Dendritic cell treated with granulocyte-macrophage colony-stimulating factor and Interleukin-4, amounts not matched to agents 40 ng/mL and 50 ng/mL, for 4 days (primary cell): ENCODE results near the gene CA10.

ENCODE experiments used
- H3K27ac Mint-ChIP-seq: one replicate; pipeline ENCODE4 v1.8.0; 2022; ENCODE audit warnings: mild to moderate bottlenecking, mixed read lengths
- H3K27me3 Mint-ChIP-seq: one replicate; pipeline ENCODE4 v1.8.0; 2022; ENCODE audit warnings: mild to moderate bottlenecking, mixed read lengths
- H3K36me3 Mint-ChIP-seq: one replicate; pipeline ENCODE4 v1.8.0; 2022; ENCODE audit warnings: low read depth, mixed read lengths
- H3K4me1 Mint-ChIP-seq: one replicate; pipeline ENCODE4 v1.8.0; 2022; ENCODE audit warnings: low read depth, mixed read lengths
- H3K4me3 Mint-ChIP-seq: one replicate; pipeline ENCODE4 v1.8.0; 2022; ENCODE audit warnings: mild to moderate bottlenecking, moderate library complexity, mixed read lengths
- H3K9me3 Mint-ChIP-seq: one replicate; pipeline ENCODE4 v1.8.0; 2022; ENCODE audit warnings: mixed read lengths
- intact Hi-C: fragments of 100-400 bp; cut with micrococcal nuclease; formaldehyde crosslinking; loops from one replicate; pipeline ENCODE4 v1.15.0; 2022

CA10 gene

DNA sequence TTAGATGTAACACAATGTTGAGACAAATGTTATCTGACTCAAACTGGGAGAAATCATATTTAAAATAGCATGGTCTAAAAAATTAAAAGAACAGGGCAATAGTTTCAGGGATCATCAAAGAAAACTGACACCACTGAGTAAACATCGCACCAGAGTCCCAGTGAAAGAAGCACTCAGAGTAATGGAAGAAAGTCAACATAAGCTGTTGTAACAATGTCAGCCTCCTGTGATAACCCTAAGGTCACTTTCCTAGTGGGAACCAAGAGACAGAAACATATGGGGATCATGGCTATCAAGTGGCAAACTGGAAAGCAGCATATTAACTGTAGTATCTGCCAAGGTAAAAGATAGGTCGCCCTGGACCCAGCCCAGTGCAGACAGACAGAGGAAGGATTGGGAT, 160.8 kb downstream of the CA10 start:
- no peak overlapping the region for H3K4me3 Mint-ChIP-seq
- intact Hi-C loops: no loop called here
- no peaks in the 10 kb centered on the region for H3K9me3 Mint-ChIP-seq
- no peaks in the 10 kb centered on the region for H3K4me1 Mint-ChIP-seq
- H3K36me3 Mint-ChIP-seq: no peaks in the 10 kb centered on the region
- H3K27ac Mint-ChIP-seq: no peak overlapping the region
- H3K27me3 Mint-ChIP-seq: no peaks in the 10 kb centered on the region

DNA sequence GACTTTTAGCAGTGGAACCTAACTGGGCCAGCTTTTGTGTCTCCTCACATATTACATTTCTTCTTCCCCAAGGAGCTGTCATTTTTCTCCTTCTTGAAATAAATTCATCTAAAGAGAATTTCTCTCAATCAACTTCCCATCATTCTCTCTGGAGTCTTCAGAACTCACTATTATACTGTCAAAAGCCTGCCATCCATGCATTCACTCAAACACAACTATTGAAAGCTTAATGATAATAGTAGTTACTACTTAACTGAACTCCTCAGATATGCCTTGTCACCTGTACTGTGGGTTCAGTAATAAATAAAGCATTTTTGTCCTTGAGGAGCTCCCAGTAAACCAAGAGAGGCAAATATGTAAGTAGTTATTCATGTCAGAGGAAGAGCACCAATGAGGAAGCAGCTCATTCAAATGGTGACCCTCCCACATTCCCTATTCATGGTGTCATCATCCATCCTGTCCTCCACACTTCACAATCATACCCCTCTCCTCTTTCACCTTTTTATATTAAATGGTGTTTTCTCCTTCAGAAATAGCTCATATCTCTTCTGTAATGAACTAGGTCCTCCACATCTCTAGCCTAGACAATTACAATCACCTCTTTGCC, 162.6 kb downstream of the CA10 start:
- intact Hi-C loops: no loop called here
- Mint-ChIP-seq H3K36me3 (no peaks in the 10 kb centered on the region), H3K27ac (no peak overlapping the region), H3K9me3 (no peaks in the 10 kb centered on the region), H3K27me3 (no peaks in the 10 kb centered on the region), H3K4me3 (no peak overlapping the region), H3K4me1 (no peaks in the 10 kb centered on the region)

DNA sequence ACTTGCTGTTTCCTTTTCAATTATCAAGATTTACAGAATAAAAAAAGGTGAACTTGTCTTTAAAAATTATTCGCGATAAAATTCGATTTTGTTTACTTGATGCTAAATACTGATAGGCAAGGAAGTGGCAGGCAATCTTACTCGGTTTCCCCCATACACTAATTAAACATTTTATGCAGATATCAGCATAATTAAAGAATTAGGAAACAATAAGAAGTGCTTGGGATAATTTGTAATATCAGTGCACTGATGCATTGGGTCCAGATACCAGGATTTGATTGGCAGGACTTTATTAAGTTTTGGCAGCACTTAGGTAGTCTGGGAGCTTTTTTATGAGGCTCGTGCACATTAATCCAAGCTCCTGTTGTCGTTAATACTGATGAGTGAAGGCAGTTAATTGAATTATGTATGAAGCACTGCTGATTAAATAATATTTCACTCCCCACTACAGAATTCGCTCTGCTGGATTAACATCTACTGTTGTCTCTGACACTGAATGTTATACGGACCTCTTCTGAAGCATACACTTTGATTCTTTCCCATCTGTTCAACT, 165.6 kb downstream of the CA10 start:
- intact Hi-C loops: no loop called here
- no peaks in the 10 kb centered on the region for H3K4me1 Mint-ChIP-seq
- no peak overlapping the region for H3K27ac Mint-ChIP-seq
- H3K27me3 Mint-ChIP-seq: no peaks in the 10 kb centered on the region
- no peak overlapping the region for H3K4me3 Mint-ChIP-seq
- no peaks in the 10 kb centered on the region for H3K36me3 Mint-ChIP-seq
- H3K9me3 Mint-ChIP-seq: no peaks in the 10 kb centered on the region

DNA sequence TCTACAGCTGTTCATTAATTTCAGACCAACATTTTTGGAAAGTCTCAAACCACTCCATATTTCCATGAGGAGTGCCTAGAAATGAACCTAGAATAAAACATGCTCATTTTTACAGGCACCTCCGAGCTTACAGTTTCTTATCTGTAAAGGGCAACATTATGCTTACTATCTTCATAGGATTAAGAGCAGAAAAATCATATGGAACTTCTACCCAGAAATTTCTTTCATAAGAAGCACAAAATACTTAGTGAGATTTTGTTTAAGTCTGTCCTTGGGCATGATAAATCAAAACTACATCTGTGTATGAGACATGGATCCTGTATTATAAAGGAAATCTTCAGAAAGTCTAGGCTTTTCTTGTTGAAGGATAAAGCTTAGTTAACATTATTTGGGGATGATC, 187.4 kb downstream of the CA10 start:
- intact Hi-C loops: no loop called here
- no peak overlapping the region for H3K4me3 Mint-ChIP-seq
- no peak overlapping the region for H3K27ac Mint-ChIP-seq
- H3K27me3 Mint-ChIP-seq: no peaks in the 10 kb centered on the region
- H3K4me1 Mint-ChIP-seq: no peaks in the 10 kb centered on the region
- no peaks in the 10 kb centered on the region for H3K36me3 Mint-ChIP-seq
- no peaks in the 10 kb centered on the region for H3K9me3 Mint-ChIP-seq

DNA sequence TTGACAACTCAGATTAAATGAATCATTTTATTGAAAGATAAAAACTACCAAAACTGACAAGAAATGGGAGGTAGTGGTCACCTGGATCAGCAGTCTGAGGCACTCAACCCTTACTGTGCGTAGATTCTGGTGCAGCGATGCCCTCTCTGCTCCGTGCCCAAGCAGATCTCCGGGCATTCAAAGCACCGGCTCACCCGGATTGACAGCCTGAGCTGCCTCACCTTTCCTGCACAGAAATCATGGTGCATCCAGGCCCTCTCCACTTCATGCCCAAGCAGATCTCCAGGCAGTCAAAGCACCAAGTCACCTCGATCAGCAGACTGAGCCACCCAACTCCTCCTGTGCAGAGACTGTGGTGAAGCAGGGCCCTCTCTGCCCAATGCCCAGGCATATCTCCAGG, 196.8 kb downstream of the CA10 start:
- no peak overlapping the region for H3K4me3 Mint-ChIP-seq
- no peaks in the 10 kb centered on the region for H3K36me3 Mint-ChIP-seq
- no peak overlapping the region for H3K27ac Mint-ChIP-seq
- H3K27me3 Mint-ChIP-seq: no peaks in the 10 kb centered on the region
- intact Hi-C loops: no loop called here
- no peaks in the 10 kb centered on the region for H3K4me1 Mint-ChIP-seq
- peaks cover 48% of the 10 kb centered on the region for H3K9me3 Mint-ChIP-seq

DNA sequence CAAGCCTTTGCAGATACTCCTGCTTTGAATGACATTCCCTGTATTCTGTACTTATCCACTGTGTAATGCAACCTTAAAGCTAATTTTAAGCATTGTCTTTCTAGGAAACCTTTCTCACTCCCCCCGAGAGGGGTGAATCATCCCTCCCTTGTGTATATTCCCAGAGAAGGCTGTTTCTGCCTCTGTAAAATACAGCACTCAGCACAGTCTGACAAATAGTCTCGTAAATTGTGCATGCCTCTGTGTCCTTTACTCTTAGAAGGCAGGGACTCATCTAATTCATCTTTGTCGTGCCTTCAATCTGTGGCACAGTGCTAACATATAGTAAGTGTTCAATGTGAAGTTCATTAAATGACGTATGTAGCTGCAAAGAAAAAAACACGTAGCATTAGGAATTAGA, 200.7 kb downstream of the CA10 start:
- Mint-ChIP-seq H3K27ac (no peak overlapping the region), H3K27me3 (no peaks in the 10 kb centered on the region), H3K9me3 (peaks cover 30% of the 10 kb centered on the region), H3K4me1 (no peaks in the 10 kb centered on the region), H3K4me3 (no peak overlapping the region), H3K36me3 (no peaks in the 10 kb centered on the region)
- intact Hi-C loops: no loop called here

DNA sequence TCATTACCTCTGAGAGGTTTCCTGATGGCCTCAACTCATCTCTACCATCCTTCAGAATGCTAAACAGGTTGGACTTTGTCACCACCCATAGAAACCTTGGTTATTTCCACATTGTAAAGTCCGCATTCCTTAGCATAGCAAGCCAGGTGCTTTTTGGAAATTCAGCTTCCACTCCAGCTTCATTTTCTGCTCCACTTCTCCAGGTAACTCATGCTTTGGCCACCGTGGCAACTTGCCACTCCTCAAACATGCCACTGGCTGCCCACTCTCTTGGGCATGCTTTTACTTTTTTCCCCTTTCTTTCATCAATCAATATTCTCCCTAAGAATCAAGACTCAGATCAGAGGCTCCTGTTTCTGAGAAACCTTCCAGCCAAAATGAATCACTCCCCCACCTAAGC, 203.3 kb downstream of the CA10 start:
- no peak overlapping the region for H3K27ac Mint-ChIP-seq
- no peaks in the 10 kb centered on the region for H3K4me1 Mint-ChIP-seq
- H3K9me3 Mint-ChIP-seq: peaks cover 9% of the 10 kb centered on the region
- no peaks in the 10 kb centered on the region for H3K36me3 Mint-ChIP-seq
- no peak overlapping the region for H3K4me3 Mint-ChIP-seq
- H3K27me3 Mint-ChIP-seq: no peaks in the 10 kb centered on the region
- intact Hi-C loops: no loop called here

DNA sequence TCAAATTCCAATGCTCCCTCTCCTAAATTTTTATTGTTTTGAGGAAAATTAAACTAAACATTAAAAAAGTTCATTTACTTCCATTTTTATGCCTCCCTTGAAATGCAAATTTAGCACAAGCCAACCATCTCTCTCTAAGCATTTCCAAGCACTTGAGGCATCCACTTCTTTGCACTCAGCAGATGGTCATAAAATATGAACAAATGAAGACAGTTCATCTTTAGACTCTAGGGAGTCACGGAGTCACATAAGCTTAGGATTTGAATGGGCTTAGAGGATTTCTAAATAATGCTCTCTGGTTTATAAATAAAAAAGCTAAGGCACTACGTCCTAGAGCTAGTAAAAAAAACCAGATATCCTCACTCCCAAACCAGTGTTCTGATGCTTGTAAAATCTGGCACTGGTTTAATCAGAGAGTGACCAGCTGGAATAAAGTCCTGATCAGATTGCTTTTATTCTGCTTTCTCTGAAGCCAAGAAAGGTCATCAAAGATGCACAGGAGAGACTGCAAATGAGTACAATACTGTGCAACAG, 204.2 kb downstream of the CA10 start:
- intact Hi-C loops: no loop called here
- H3K27ac Mint-ChIP-seq: no peak overlapping the region
- no peaks in the 10 kb centered on the region for H3K27me3 Mint-ChIP-seq
- H3K4me3 Mint-ChIP-seq: no peak overlapping the region
- H3K4me1 Mint-ChIP-seq: no peaks in the 10 kb centered on the region
- H3K9me3 Mint-ChIP-seq: peaks cover 6% of the 10 kb centered on the region
- no peaks in the 10 kb centered on the region for H3K36me3 Mint-ChIP-seq

DNA sequence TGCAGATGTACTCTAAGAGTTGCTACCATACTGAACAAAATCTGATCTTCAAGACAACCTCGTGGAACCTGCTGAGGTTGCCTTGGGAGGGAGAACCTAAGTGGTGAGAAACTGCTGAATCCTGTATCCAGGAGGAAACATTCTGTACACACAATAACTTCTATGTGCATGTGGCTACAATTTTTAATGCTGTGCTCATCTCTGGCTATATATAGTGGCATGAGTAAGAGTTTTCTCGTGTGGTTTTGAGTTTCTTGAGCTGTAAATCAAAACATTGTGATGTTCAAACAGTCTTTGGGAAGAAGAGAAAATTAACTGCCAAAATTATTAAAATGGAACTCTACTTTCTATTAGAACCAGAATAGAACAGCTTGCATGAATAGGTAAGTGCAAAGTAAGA, 206.8 kb downstream of the CA10 start:
- no peak overlapping the region for H3K4me3 Mint-ChIP-seq
- H3K9me3 Mint-ChIP-seq: no peaks in the 10 kb centered on the region
- no peak overlapping the region for H3K27ac Mint-ChIP-seq
- no peaks in the 10 kb centered on the region for H3K27me3 Mint-ChIP-seq
- H3K36me3 Mint-ChIP-seq: no peaks in the 10 kb centered on the region
- intact Hi-C loops: no loop called here
- H3K4me1 Mint-ChIP-seq: no peaks in the 10 kb centered on the region

DNA sequence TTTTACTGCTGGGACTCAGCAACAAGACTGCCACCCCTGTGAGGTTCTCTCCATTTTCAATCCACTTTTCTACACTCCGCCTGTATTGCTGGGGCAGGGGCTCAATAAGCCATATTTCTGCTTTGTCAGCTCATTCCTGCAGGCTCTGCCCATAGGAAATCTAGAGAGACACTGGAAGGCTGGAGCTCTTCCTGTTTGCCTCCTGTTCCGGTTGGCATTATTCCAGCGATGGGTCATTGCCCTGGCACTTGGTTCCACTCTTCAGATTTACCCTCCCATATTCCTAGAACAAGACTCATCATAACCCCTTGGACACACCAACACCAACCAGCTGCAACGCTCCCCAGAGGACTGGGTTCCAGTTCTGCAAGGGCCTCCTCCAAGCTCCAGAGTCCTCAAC, 210.4 kb downstream of the CA10 start:
- H3K27me3 Mint-ChIP-seq: no peaks in the 10 kb centered on the region
- intact Hi-C loops: no loop called here
- H3K9me3 Mint-ChIP-seq: no peaks in the 10 kb centered on the region
- H3K27ac Mint-ChIP-seq: no peak overlapping the region
- H3K4me1 Mint-ChIP-seq: no peaks in the 10 kb centered on the region
- H3K36me3 Mint-ChIP-seq: no peaks in the 10 kb centered on the region
- no peak overlapping the region for H3K4me3 Mint-ChIP-seq

DNA sequence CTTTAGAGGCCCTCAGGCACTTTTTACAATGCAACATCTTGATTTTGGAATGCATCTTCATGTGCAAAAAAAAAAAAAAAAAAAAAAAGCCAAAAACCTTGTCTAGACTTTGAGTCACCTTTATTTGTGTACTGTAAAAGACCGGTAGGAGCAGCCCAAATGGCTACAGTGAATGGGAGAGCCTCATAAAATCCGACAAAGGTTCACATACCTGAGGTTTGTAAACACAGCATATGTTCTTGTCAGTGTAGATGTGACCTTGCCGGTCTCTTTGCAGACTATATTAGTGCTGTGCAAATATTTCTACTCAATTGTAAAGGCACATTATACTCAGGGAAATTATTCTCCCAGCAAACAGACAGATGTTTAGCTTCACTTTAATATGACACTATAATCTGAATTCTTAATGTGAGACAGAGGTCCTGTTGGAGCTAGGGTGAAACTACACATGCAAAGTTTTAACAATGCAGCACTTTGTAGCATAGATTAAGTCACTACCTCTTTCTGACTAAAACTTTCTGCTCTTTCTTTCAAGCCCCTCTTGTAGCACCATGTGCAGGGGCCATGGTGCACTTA, 211.3 kb downstream of the CA10 start:
- intact Hi-C loops: no loop called here
- Mint-ChIP-seq H3K4me3 (no peak overlapping the region), H3K27ac (no peak overlapping the region), H3K36me3 (no peaks in the 10 kb centered on the region), H3K4me1 (no peaks in the 10 kb centered on the region), H3K9me3 (no peaks in the 10 kb centered on the region), H3K27me3 (no peaks in the 10 kb centered on the region)

DNA sequence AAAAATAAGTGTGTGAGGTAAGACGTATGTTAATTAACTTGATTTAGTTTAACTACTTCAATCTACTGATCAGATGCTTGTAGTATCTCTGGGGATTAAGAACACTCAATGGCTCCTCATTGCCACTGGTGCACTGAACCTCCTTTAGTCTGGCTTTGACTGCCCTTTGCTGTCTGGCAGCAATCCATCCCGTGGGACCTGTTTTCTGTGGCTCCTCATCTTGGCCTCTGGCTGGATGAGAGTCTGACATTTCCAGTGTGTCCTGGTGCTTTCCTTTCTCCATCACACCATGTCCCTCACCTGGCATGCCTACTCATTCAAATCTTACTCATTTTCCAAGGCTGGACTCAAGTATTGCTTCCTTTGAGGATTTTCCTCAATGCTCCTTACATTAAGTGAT, 212.2 kb downstream of the CA10 start:
- Mint-ChIP-seq H3K4me3 (no peak overlapping the region), H3K4me1 (no peaks in the 10 kb centered on the region)
- intact Hi-C loops: no loop called here

DNA sequence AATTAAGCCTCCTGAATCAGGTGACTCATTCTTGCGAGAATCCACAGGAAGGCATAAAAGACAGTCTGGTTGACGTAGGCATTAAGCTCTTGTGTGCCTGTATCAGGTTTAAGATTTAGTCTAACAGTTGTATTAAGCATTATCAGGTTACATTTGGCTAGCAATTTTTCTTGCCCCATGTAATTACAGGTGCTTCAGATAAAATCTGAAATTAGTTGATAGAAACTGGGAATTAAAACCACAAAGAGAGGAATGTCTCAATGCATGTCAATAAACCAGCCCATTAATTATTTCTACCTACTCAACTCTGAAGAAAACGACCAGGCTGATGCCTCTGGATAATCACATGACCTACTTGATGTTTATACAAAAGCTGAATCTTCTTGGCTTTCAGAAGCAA, 217.2 kb downstream of the CA10 start:
- Mint-ChIP-seq H3K4me1 (no peaks in the 10 kb centered on the region), H3K4me3 (no peak overlapping the region), H3K36me3 (no peaks in the 10 kb centered on the region), H3K27me3 (no peaks in the 10 kb centered on the region), H3K9me3 (no peaks in the 10 kb centered on the region), H3K27ac (no peak overlapping the region)
- intact Hi-C loops: no loop called here

More for the DNA sequence above, 212.2 kb downstream of the CA10 start:
- H3K27me3 Mint-ChIP-seq: no peaks in the 10 kb centered on the region
- no peaks in the 10 kb centered on the region for H3K9me3 Mint-ChIP-seq
- H3K27ac Mint-ChIP-seq: no peak overlapping the region
- no peaks in the 10 kb centered on the region for H3K36me3 Mint-ChIP-seq

DNA sequence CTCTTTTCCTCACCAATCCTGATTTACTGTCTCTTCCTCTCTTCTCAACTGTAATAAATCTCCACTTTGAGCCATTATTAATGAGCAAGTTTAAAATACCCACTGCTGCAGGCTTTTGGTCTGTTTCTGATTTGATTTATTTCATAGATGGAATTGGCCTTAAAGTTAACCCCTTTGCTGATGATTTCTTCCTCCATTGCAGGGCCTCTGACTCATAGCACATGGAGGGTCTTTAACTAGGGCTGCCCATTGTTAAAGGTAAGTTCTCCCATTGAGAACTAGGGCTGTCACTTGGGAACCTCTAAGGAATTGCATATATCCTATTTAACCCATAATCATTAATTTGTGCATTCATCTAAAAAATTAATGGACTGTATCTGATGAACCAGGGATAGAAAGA, 221.2 kb downstream of the CA10 start:
- Mint-ChIP-seq H3K36me3 (no peaks in the 10 kb centered on the region), H3K4me1 (no peaks in the 10 kb centered on the region), H3K9me3 (no peaks in the 10 kb centered on the region), H3K27ac (no peak overlapping the region), H3K4me3 (no peak overlapping the region), H3K27me3 (no peaks in the 10 kb centered on the region)
- intact Hi-C loops: no loop called here

DNA sequence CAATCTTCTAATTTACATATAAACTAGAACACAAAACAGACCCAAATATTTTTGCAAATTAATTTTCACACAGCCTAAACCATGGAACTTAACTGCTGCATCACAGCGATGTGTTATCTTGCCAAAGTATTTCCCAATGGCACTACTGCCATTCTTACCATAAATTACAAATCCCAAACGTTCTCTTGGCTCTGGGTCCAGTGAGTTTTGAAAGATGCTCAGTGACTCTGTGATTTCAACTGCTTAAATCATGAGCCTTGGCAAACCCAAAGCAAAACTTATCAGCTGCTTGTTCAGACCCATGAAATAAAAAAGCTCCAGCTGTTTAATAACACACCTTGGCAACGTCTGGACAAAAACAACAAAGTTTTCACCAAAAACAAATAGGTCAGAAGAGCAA, 223.0 kb downstream of the CA10 start:
- Mint-ChIP-seq H3K9me3 (no peaks in the 10 kb centered on the region), H3K27me3 (no peaks in the 10 kb centered on the region), H3K27ac (no peak overlapping the region), H3K4me3 (no peak overlapping the region), H3K4me1 (no peaks in the 10 kb centered on the region), H3K36me3 (no peaks in the 10 kb centered on the region)
- intact Hi-C loops: no loop called here
